SH-SY5Y (cell line): ENCODE data around the gene GSE1.

Source experiments
- GATA2 ChIP-seq: IDR thresholded peaks from 2 replicates; pipeline ENCODE4 v1.6.1; 2011; ENCODE audit warnings: mild to moderate bottlenecking, low read depth, low read length
- GATA3 ChIP-seq: IDR thresholded peaks from 2 replicates; pipeline ENCODE4 v1.6.1; 2011; ENCODE audit warnings: low read depth, mild to moderate bottlenecking, low read length, moderate library complexity

DNA sequence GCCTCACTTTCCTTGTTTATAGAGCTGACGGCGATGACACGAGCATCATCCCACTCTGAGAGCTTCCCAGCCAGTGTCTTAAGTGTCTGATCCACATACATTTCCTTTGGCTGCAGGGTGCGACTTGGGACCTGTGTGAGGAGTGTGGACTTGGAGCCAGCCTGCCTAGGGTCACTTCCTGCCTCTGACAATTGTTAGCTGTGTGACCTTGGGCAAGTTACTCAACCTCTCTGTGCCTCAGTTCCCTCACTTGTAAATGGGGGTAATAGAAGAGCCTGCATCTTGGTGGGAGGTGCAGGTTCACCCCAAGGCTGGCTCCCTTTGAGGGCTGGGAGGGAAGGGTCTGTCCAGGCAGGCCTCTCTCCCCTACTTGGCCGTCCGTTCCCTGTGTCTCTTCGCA is 27.4 kb upstream of the GSE1 start:
- TF ChIP-seq GATA2 (no peak), GATA3 (no peak)
